Stimulated activated CD4-positive, alpha-beta T cell treated with anti-CD3 and anti-CD28 coated beads, Interleukin-15, amount 100 ng/mL, for 48 hours (primary cell): Measurements from ENCODE around the gene RAB36.
A peak's percentile ranks its signal among the peaks of the same experiment; 100 is the strongest.

Source experiments
- DNase-seq, 2 donors: peaks; one replicate each; pipeline ENCODE4 v3.0.0-alpha.2; 2020; ENCODE audit warnings: low read depth in 2 of 2

Gene RAB36

GRCh38 chr22:23182309-23183060 is 37.2 kb downstream of the RAB36 start:
- peak; percentile 66 to 73 for DNase-seq

DNA sequence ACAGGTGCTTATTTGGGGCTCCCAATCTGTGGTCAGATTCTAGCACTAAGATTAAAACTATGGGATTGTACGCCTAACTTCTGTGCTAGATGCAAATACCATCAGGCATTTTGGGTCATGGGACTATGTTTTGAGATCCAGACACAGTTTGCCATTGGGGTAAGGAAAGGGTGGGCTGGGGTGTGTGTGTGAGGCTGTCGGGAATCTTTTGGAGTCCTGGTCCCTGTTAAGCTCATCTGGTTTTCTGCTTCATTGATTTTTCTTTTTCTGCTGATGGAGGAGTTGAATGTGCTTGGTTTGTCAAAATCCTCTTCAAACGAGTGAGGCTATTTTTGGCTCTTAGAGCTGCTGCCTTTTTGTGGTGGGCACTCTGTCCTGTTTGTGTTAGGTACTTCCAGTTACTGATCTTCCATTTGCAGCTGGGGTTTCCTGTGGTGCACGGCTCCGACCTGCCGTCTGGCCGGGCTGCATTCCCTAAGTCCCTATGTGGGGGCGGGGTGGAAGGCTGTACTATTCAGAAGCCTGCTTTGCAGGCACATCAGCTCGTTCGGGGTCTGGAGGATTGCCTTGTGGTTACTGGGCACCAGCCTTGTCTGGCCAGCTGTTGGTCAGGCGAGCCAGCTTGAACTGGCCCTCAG is 37.9 kb downstream of the RAB36 start:
- DNase-seq, result no peak

DNA sequence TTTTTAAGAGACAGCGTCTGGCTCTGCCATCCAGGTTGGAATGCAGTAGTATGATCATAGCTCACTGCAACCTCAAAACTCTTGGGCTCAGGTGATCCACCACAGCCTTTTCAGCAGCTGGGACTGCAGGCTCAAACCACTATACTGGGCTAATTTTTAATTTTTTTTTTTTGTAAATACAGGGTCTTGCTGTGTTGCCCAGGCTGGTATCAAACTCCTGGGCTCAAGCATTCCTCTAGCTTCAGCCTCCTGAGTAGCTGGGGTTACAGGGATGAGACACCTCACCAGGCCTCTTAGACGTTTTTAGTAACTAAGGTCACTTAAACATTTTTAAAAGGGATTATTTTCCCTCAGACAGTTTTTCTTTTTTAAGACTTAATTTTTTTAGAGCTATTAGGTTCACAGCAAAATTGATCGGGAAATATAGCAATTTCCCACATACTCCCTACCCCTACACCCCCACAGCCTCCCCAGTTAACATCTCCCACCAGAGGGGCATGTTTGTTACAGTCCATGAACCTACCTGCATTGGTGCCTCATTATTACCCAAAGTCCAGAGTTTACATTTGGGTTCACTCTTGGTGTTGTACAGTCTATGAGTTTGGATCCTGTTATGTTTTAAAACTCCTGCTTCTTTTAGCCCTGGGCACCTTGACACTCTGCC is 39.0 kb downstream of the RAB36 start:
- DNase-seq, result no peak

GRCh38 chr22:23184764-23185113 is 39.5 kb downstream of the RAB36 start:
- DNase-seq, result no peak

GRCh38 chr22:23187211-23187610 is 41.9 kb downstream of the RAB36 start:
- DNase-seq, result no peak

DNA sequence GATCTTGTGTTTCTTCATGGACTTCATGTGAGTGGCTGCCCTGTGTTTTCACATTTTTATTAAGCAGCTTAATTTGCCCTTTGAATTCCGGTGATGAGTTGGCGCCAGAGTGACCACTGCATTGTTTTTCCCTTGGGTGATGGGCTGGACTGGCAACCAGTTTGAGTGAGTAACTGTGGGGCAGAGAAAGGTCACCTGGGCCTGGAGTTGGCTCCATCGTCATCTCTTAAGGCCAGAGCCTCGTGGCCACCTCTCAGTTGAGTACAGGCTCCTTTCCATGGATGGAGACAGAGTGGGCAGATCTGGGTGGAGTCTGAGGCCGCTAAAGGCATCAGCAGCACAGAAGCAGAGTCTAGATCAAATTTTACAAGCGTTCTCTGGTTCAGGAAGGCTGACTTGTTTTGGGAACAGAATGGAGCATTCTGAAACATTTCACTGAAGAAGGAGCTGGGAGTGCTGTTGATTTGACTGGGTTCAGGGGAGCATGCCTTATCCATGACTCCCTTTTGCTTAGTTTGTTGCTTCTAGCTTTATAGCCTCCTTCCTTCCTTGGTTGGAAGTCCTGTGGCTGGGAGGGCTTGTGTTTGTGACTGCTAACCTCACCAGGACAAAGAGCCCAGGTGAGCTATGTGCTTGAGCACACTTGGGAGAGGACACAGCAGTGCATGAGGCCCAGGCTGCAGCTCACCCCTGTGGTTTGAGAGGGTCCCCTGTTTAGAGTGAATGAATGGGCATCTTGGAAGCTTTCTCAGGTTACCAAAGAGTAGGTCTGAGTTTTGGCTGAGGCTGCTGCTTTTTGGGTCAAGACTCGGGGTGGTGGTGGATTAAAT is 42.8 kb downstream of the RAB36 start:
- DNase-seq, result no peak

- DNase-seq, result no peak
Measured at GRCh38 chr22:23190526-23190925, 45.2 kb downstream of the RAB36 start.

DNA sequence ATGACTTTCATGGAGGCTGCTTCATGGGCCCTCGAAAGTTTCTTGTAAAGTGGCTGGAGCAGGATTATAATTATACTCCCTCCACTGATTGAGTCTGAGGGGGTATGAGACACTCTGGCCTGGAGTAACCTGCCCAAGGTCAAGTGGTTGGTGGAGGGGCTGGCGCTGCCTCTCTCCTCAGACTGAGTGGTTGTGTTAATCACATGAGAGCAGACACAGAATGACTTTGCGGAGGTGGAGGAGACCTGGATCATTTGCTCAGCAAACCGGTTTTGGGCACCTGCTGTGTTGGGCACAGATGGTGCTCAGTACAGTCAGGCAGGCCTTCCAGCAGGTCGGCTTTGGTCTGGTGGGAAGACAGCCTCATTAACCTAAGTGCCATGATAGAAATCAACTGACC is 46.9 kb downstream of the RAB36 start:
- DNase-seq, result no peak

DNA sequence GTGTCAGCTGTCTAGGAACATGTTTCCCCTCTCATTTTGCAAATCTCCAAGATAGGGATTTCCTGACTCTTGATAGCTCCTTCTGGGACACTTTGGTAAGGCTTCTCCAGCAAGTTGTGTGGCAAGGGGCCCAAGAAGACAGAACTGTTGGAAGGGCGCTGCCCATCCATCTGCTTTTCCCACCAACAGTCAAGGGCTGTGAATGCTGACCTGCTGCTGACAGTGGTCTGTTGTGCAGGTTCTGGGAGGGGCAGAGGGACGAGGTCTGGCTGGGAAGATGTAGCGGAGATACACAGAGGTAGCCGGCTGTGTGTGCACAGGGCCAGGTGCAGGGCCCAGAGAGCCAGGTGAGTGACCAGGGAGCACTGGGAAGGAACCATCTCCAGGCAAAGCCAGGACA is 47.3 kb downstream of the RAB36 start:
- no peak for DNase-seq

- no peak for DNase-seq
Measured at GRCh38 chr22:23193196-23193827, 48.0 kb downstream of the RAB36 start.

DNA sequence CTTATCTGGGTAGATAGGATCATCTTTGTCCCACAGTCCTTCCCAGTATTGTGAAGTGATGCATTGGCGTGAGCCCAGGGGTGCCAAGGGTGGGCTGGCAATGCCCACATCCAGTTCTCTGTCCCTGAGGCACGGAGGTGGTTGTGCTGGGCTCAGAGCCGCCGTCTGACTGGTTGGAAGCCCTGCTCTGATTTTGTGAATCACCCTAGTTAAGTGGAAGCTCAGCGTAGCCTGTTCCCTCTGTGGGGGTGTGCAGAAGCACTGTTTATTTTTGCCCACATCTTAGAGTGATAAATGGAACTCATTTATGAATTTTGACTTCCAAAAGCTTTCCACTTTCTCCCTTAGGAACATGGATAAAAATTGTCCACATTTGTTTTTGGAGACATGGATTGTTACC is 48.6 kb downstream of the RAB36 start:
- DNase-seq, result no peak

DNA sequence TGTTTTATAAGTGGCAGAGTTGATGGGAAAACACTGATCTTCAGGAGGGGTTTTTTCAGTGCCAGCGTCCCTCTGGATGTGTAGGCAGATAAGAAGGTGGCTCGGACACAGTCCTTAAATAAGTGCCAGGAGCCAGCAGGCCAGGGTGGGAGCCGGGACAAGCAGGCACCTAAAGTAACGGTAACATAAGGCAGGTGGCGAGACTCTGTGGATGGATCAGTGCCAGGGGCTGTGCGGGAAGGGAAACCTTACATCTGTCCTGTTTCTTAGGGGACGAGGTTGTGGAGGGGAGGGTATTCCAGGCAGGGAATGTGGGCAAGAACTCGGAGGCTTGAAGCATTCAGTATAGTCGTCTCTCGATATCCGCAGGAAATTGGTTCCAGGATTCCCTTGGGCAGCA is 50.9 kb downstream of the RAB36 start:
- no peak for DNase-seq

DNA sequence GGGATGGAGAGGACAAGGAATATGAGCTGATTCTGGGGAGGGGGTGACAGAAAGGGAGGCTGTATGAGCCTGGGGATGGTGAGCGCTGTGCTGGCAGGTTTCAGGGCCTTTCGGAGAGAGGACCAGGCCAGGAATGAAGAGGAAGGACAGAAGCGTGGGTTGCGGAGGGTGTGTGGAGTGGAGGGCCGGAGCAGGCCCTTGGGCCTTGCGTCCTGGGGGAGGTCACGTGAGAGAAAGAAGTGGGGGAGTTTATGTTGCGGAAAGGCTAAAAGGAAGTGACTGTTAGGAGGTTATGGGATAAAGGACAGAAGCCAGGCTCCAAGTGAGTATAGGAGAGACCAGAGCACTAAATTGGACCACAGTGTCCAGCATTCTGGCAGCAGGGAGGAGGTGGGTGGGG is 52.6 kb downstream of the RAB36 start:
- DNase-seq, result no peak

GRCh38 chr22:23199159-23199558 is 53.9 kb downstream of the RAB36 start:
- DNase-seq, result no peak

- no peak for DNase-seq
Measured at GRCh38 chr22:23200898-23201297, 55.6 kb downstream of the RAB36 start.

- no peak for DNase-seq
Measured at GRCh38 chr22:23202812-23203451, 57.7 kb downstream of the RAB36 start.

DNA sequence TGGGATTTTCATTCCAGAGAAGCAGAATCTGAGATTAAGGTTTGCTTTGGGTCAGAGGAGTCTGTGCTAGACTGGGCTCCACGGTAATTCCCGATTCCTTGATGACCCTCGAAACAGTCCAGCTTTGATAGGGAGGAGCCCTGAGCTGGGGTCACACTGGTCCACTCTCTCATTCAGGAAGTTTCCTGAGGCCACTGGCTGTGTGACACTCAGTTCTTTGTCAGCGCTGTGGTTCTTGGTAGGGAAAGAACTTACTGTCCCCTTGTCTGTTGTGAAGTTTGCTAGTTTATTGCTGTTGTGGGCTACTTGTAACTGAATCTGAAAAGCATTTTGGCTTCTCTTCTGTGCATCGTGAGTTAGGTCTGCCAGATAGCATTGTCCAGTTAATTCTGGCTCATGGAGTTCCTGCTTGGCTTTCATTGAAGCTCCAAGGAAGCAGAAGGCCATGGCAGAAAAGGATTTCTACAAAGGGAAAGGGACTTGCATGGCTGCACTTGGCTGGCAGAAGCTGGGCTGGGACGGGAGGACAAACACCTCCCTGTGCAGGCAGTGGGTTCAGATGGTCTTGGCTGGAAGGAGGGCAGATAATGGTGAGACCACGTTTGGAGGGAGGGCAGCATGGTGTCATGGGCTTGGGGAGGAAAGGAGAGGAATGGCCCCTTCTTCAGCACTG is 58.3 kb downstream of the RAB36 start:
- DNase-seq, result no peak

- no peak for DNase-seq
Measured at GRCh38 chr22:23204125-23204488, 58.8 kb downstream of the RAB36 start.

DNA sequence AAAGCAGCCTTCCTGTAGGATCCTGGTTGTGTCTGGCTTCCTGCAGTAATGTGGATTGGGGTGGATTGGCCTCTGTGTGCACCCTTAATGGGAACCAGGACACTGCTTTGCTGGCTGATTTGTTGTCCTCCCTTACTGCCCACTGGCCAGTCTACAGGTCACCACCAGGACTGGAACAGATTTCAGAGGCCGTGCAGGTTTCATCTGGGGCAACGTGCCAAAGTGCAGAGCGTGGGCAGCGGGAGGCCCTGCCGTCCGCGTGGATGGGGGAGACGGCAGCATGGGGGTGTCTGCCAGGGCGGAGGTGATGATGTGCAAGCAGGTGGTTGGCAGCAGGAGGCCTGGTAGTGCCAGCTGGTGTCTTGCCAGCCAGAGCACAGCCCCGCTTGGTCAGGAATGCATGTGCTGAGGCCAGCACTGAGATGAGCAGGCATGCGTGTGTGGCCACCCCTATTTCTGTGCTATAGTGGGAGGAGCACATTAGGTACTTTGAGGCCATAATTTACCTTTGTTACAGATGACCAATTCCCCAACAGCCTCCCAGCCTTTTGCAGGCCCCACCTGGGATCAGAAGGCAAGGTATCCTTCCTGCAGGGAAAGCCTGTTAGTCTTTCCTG is 59.4 kb downstream of the RAB36 start:
- DNase-seq, result no peak

DNA sequence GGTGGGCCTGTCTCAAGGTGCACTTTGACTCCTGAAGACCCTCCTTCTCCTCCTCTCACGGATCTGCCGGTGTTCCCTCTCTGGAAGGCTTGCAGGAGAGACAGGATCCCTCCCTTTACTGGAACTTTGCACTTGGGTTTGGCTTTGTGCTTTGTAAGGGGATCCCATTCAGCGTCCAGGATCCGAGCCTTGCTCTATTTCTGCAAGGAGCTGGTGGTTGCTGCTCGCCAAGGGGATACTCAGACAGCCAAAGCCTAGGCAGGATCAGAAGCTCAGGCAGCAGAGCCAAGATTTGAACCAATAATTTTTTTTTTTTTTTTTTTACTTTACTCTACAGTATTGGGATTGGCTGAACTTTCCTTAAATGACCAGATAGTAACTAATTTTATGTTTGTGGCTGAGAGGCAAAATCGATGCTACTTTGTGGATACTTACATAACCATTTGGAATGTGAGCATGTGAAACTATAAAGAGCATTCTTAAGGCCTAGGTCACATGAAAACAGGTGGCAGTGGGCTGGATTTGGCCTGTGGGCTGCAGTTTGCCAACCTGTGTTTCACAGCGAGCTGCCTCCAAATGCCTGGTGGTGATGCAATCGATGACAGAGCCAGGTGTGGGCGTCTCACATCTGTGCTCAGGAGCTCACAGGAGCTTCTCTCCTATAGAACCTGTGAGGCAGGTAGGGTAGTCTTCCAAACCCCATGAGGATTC is 60.2 kb downstream of the RAB36 start:
- no peak for DNase-seq
